C4-2B (cell line): ENCODE data around the gene MMD.

Source experiments
- H3K27ac ChIP-seq: fragments of 450-650 bp; 2 replicates; pipeline ENCODE4 v1.5.1; 2017
- CTCF ChIP-seq: fragments of 450-650 bp; conservative IDR thresholded peaks from 2 replicates; pipeline ENCODE4 v1.5.1; 2017; ENCODE audit warnings: mild to moderate bottlenecking
- ZFX ChIP-seq: fragments of 450-650 bp; IDR thresholded peaks from 2 replicates; pipeline ENCODE4 v1.6.1; 2017

The MMD gene

GRCh38 chr17:55346658-55347057 lies 75.0 kb downstream of the MMD start:
- TF ChIP-seq CTCF (no peak), ZFX (no peak)
- no peak overlapping the region for H3K27ac ChIP-seq

- TF ChIP-seq ZFX (no peak), CTCF (no peak)
- H3K27ac ChIP-seq = peak overlapping the region; percentile 18; the same call in 1 of the 2 replicates
Observed at GRCh38 chr17:55345132-55345531, 76.5 kb downstream of the MMD start.

GRCh38 chr17:55344514-55344997 lies 77.1 kb downstream of the MMD start:
- H3K27ac ChIP-seq = peak overlapping the region; percentile 18; the same call in 1 of the 2 replicates
- no peak for TF ChIP-seq ZFX
- no peak for TF ChIP-seq CTCF

- H3K27ac ChIP-seq = no peak overlapping the region
Observed at GRCh38 chr17:55343900-55344513, 77.6 kb downstream of the MMD start.

GRCh38 chr17:55342800-55343585 lies 78.6 kb downstream of the MMD start:
- no peak for TF ChIP-seq CTCF
- TF ChIP-seq ZFX = no peak; the same call in 1 of the 2 replicates
- no peak overlapping the region for H3K27ac ChIP-seq

More at GRCh38 chr17:55343900-55344513, 77.6 kb downstream of the MMD start:
- no peak for TF ChIP-seq ZFX
- TF ChIP-seq CTCF = no peak
